HepG2 (cell line): Measurements from ENCODE around the gene FAM117A. TPM values are rescaled to one million over a fixed set of nuclear protein-coding genes. Genes with fewer than 3 reads are reported as not detected.

ENCODE experiments used
- AGO2 ChIP-seq: fragments of 200-400 bp; formaldehyde crosslinking; optimal IDR thresholded peaks from 2 replicates; pipeline ENCODE3; 2017; ENCODE audit warnings: mild to moderate bottlenecking, low read depth, low read length, moderate library complexity
- ATAD3A ChIP-seq: sonication (generic); formaldehyde crosslinking; IDR thresholded peaks from 2 replicates; pipeline ENCODE4 v1.4.0; 2020; ENCODE audit warnings: missing genetic modification reagents
- CHD2 ChIP-seq: IDR thresholded peaks from 2 replicates; pipeline ENCODE4 v1.6.1; 2011; ENCODE audit warnings: low read depth, low read length, improper control_type of control experiment
- ERF ChIP-seq: IDR thresholded peaks from 2 replicates; pipeline ENCODE4 v1.6.1; 2018; ENCODE audit warnings: missing biosample characterization, missing genetic modification reagents
- FUBP1 ChIP-seq: sonication (generic); formaldehyde crosslinking; IDR thresholded peaks from 2 replicates; pipeline ENCODE4 v1.5.1; 2020; ENCODE audit warnings: missing genetic modification reagents, mild to moderate bottlenecking, borderline replicate concordance
- POGZ ChIP-seq: sonication (generic); formaldehyde crosslinking; IDR thresholded peaks from 2 replicates; pipeline ENCODE4 v1.4.0; 2020; ENCODE audit warnings: mild to moderate bottlenecking, missing genetic modification reagents
- ZBTB25 ChIP-seq: IDR thresholded peaks from 2 replicates; pipeline ENCODE4 v1.6.1; 2018; ENCODE audit warnings: missing genetic modification reagents
- ZFY ChIP-seq: sonication (generic); formaldehyde crosslinking; IDR thresholded peaks from 2 replicates; pipeline ENCODE4 v1.4.0; 2020; ENCODE audit warnings: missing genetic modification reagents
- ZNF570 ChIP-seq: sonication (generic); formaldehyde crosslinking; IDR thresholded peaks from 2 replicates; pipeline ENCODE4 v1.4.0; 2020; ENCODE audit warnings: mild to moderate bottlenecking, missing genetic modification reagents, borderline replicate concordance
- ZSCAN20 ChIP-seq: sonication (generic); formaldehyde crosslinking; IDR thresholded peaks from 2 replicates; pipeline ENCODE4 v1.4.0; 2020; ENCODE audit warnings: missing genetic modification reagents, mild to moderate bottlenecking, borderline replicate concordance
- polyA plus RNA-seq, 8 experiments: library from polyadenylated mRNA; depleted of rRNA in 3 of 8; stranded (reverse) in 7 of 8; unstranded in 1 of 8; fragments of >200 nt; fragmentation: Illumina TruSeq in 4 of 8; extraction: Trizol in 4 of 8; gene quantifications; 2 replicates each; pipeline versions ENCODE4 v1.2.1 to v1.2.3, GENCODE V29; 2011 to 2016; ENCODE audit warnings: low read depth in 4 of 8, missing spikeins in 1 of 8, mixed read lengths in 1 of 8; ENCODE audit not compliant: insufficient read depth in 1 of 8
- total RNA-seq, 5 experiments: library from RNA; depleted of rRNA; stranded (reverse); fragments of >200 nt; fragmentation: Illumina TruSeq; extraction: Trizol; gene quantifications; 2 replicates each; pipeline ENCODE4 v1.2.3, GENCODE V29; 2016; ENCODE audit warnings: low read depth in 1 of 5
- TF ChIP-seq, protein P1 (sequence below): sonication (generic); formaldehyde crosslinking; IDR thresholded peaks from 2 replicates; pipeline ENCODE4 v1.9.0; 2021; ENCODE audit warnings: missing genetic modification reagents, borderline replicate concordance
- TF ChIP-seq, protein P2 (sequence below): sonication (generic); formaldehyde crosslinking; IDR thresholded peaks from 2 replicates; pipeline ENCODE4 v1.4.0; 2020; ENCODE audit warnings: missing genetic modification reagents, mild to moderate bottlenecking, borderline replicate concordance
- TF ChIP-seq, protein P3 (sequence below): sonication (generic); formaldehyde crosslinking; IDR thresholded peaks from 2 replicates; pipeline ENCODE4 v1.8.1; 2023; ENCODE audit warnings: mild to moderate bottlenecking, missing genetic modification reagents
- TF ChIP-seq, protein P4 (sequence below): sonication (generic); formaldehyde crosslinking; IDR thresholded peaks from 2 replicates; pipeline ENCODE4 v1.5.1; 2020; ENCODE audit warnings: mild to moderate bottlenecking, missing genetic modification reagents, moderate library complexity
- TF ChIP-seq, protein P5 (sequence below): sonication (generic); formaldehyde crosslinking; IDR thresholded peaks from 2 replicates; pipeline ENCODE4 v1.4.0; 2020; ENCODE audit warnings: mild to moderate bottlenecking, missing genetic modification reagents

Gene FAM117A
- total and polyA plus RNA-seq, 2 of the 13 experiments (the other 11 are each of a cell fraction or from before 2014, with no cell fraction given), result 12.1 to 19.8 TPM

- peak; percentile 95 for TF ChIP-seq POGZ (CRISPR knock-in tag)
- peak; percentile 76; the same call in 1 of the 2 replicates for TF ChIP-seq FUBP1
- no peak for TF ChIP-seq ZNF570 (CRISPR knock-in tag)
- TF ChIP-seq, protein P1, sequence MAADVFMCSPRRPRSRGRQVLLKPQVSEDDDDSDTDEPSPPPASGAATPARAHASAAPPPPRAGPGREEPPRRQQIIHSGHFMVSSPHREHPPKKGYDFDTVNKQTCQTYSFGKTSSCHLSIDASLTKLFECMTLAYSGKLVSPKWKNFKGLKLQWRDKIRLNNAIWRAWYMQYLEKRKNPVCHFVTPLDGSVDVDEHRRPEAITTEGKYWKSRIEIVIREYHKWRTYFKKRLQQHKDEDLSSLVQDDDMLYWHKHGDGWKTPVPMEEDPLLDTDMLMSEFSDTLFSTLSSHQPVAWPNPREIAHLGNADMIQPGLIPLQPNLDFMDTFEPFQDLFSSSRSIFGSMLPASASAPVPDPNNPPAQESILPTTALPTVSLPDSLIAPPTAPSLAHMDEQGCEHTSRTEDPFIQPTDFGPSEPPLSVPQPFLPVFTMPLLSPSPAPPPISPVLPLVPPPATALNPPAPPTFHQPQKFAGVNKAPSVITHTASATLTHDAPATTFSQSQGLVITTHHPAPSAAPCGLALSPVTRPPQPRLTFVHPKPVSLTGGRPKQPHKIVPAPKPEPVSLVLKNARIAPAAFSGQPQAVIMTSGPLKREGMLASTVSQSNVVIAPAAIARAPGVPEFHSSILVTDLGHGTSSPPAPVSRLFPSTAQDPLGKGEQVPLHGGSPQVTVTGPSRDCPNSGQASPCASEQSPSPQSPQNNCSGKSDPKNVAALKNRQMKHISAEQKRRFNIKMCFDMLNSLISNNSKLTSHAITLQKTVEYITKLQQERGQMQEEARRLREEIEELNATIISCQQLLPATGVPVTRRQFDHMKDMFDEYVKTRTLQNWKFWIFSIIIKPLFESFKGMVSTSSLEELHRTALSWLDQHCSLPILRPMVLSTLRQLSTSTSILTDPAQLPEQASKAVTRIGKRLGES (CRISPR knock-in tag), result 0 out of 2 replicates have a peak, but pooled peaks have one; percentile 51
- TF ChIP-seq, protein P2, sequence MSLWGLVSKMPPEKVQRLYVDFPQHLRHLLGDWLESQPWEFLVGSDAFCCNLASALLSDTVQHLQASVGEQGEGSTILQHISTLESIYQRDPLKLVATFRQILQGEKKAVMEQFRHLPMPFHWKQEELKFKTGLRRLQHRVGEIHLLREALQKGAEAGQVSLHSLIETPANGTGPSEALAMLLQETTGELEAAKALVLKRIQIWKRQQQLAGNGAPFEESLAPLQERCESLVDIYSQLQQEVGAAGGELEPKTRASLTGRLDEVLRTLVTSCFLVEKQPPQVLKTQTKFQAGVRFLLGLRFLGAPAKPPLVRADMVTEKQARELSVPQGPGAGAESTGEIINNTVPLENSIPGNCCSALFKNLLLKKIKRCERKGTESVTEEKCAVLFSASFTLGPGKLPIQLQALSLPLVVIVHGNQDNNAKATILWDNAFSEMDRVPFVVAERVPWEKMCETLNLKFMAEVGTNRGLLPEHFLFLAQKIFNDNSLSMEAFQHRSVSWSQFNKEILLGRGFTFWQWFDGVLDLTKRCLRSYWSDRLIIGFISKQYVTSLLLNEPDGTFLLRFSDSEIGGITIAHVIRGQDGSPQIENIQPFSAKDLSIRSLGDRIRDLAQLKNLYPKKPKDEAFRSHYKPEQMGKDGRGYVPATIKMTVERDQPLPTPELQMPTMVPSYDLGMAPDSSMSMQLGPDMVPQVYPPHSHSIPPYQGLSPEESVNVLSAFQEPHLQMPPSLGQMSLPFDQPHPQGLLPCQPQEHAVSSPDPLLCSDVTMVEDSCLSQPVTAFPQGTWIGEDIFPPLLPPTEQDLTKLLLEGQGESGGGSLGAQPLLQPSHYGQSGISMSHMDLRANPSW (CRISPR knock-in tag), result no peak; the same call in 1 of the 2 replicates
- peak; percentile 24; the same call in 1 of the 2 replicates for TF ChIP-seq ZBTB25
- TF ChIP-seq, protein P3, sequence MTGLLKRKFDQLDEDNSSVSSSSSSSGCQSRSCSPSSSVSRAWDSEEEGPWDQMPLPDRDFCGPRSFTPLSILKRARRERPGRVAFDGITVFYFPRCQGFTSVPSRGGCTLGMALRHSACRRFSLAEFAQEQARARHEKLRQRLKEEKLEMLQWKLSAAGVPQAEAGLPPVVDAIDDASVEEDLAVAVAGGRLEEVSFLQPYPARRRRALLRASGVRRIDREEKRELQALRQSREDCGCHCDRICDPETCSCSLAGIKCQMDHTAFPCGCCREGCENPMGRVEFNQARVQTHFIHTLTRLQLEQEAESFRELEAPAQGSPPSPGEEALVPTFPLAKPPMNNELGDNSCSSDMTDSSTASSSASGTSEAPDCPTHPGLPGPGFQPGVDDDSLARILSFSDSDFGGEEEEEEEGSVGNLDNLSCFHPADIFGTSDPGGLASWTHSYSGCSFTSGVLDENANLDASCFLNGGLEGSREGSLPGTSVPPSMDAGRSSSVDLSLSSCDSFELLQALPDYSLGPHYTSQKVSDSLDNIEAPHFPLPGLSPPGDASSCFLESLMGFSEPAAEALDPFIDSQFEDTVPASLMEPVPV, result peak; percentile 68; the same call in 1 of the 2 replicates
- peak; percentile 75; the same call in 1 of the 2 replicates for TF ChIP-seq ERF (CRISPR knock-in tag)
- no peak for TF ChIP-seq ATAD3A (CRISPR knock-in tag)
- TF ChIP-seq, protein P4, sequence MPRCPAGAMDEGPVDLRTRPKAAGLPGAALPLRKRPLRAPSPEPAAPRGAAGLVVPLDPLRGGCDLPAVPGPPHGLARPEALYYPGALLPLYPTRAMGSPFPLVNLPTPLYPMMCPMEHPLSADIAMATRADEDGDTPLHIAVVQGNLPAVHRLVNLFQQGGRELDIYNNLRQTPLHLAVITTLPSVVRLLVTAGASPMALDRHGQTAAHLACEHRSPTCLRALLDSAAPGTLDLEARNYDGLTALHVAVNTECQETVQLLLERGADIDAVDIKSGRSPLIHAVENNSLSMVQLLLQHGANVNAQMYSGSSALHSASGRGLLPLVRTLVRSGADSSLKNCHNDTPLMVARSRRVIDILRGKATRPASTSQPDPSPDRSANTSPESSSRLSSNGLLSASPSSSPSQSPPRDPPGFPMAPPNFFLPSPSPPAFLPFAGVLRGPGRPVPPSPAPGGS, result peak; percentile 97
- TF ChIP-seq ZSCAN20 (CRISPR knock-in tag), result no peak
- TF ChIP-seq CHD2, result peak; percentile 84
- peak; percentile 96 for TF ChIP-seq AGO2
- TF ChIP-seq ZFY, result peak; percentile 98
- TF ChIP-seq, protein P5, sequence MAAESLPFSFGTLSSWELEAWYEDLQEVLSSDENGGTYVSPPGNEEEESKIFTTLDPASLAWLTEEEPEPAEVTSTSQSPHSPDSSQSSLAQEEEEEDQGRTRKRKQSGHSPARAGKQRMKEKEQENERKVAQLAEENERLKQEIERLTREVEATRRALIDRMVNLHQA, result no peak
Observed at GRCh38 chr17:49788478-49789242, 24.7 kb upstream of the FAM117A start, which contains the start of gene KAT7 (continued).
